Ascending aorta (tissue), 2 donors: ENCODE results near the gene LOC128125822.

Experiments used
- DNase-seq, 2 donors: peaks; one replicate each; pipeline ENCODE4 v3.0.0-alpha.2; 2019; ENCODE audit warnings: low spot score in 2 of 2
- H3K27ac ChIP-seq, 2 donors: fragments of 200-600 bp; sonication (generic); one replicate each; pipeline ENCODE4 v1.5.1; 2016 to 2017; ENCODE audit warnings: mild to moderate bottlenecking in 1 of 2
- H3K27me3 ChIP-seq: fragments of 200-600 bp; sonication (generic); one replicate; pipeline ENCODE4 v1.5.1; 2017
- H3K36me3 ChIP-seq, 2 donors: fragments of 200-600 bp; sonication (generic); one replicate each; pipeline ENCODE4 v1.5.1; 2016
- H3K4me1 ChIP-seq, 2 donors: fragments of 200-600 bp; sonication (generic); one replicate each; pipeline ENCODE4 v1.5.1; 2016 to 2017; ENCODE audit warnings: mild to moderate bottlenecking in 1 of 2
- H3K4me3 ChIP-seq, 2 donors: fragments of 200-600 bp; sonication (generic); one replicate each; pipeline ENCODE4 v1.5.1; 2016 to 2017; ENCODE audit warnings: mild to moderate bottlenecking in 1 of 2
- H3K9me3 ChIP-seq, 2 donors: fragments of 200-600 bp; sonication (generic); one replicate each; pipeline ENCODE4 v1.5.1; 2016
- intact Hi-C: fragments of 100-400 bp; cut with DNase I; formaldehyde crosslinking; loops from one replicate; pipeline ENCODE4 v1.15.1; 2023
- TF ChIP-seq, protein P1 (sequence below), 3 experiments: fragments of 200-600 bp in 2 of 3; fragments of 450-650 bp in 1 of 3; sonication (generic) in 2 of 3; IDR thresholded peaks; one replicate each; pipeline ENCODE4 v1.5.1; 2016 to 2019; ENCODE audit warnings: antibody characterized with exemption in 3 of 3, mild to moderate bottlenecking in 1 of 3, moderate library complexity in 1 of 3

The LOC128125822 gene

DNA sequence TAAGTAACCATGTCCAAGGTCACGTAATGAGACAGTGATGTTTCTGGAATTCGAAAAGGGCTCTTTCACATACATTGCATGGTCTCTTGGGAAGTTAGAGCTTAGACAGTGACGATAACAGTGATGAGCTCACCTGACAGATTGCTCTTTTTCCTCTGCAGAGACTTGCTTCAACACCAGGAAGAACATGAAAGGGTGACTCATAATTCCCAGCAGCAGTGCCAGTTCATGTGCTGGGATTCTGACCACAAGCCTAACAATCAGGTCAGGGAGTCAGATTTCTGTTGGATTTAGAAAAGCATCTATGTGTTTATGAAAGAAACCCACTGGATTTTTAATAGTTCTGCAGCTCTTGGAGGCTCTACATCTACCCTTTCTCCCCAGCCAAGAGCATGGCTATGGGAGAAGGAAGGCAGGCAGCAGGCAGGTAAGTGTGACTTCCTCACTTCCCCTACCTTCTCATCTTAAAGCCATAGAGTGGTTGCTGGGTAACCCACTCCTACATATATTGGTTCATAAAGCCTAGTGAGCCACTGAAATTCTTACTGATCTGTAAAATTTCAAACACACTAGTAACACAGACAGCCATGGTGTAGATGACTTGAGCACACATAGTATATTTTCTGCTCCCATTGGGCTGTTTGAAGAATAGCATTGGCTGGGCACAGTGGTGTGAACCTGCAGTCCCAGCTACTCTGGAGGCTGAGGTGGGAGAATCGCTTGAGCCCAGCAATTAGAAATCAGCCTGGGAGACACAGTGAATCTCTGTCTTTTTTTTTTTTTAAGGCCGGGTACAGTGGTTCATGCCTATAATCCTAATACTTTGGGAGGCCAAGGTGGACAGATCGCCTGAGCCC lies 44.4 kb upstream of the LOC128125822 start:
- Histone ChIP-seq H3K4me1 (no peaks in the 10 kb centered on the region), H3K9me3 (no peaks in the 10 kb centered on the region), H3K27me3 (no peaks in the 10 kb centered on the region), H3K36me3 (no peaks in the 10 kb centered on the region), H3K4me3 (no peak overlapping the region), H3K27ac (no peak overlapping the region)
- TF ChIP-seq, protein P1, sequence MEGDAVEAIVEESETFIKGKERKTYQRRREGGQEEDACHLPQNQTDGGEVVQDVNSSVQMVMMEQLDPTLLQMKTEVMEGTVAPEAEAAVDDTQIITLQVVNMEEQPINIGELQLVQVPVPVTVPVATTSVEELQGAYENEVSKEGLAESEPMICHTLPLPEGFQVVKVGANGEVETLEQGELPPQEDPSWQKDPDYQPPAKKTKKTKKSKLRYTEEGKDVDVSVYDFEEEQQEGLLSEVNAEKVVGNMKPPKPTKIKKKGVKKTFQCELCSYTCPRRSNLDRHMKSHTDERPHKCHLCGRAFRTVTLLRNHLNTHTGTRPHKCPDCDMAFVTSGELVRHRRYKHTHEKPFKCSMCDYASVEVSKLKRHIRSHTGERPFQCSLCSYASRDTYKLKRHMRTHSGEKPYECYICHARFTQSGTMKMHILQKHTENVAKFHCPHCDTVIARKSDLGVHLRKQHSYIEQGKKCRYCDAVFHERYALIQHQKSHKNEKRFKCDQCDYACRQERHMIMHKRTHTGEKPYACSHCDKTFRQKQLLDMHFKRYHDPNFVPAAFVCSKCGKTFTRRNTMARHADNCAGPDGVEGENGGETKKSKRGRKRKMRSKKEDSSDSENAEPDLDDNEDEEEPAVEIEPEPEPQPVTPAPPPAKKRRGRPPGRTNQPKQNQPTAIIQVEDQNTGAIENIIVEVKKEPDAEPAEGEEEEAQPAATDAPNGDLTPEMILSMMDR (IDR thresholded peaks at IDR 0.05): no peak
- intact Hi-C loops: no loop called here
- no peak for DNase-seq

DNA sequence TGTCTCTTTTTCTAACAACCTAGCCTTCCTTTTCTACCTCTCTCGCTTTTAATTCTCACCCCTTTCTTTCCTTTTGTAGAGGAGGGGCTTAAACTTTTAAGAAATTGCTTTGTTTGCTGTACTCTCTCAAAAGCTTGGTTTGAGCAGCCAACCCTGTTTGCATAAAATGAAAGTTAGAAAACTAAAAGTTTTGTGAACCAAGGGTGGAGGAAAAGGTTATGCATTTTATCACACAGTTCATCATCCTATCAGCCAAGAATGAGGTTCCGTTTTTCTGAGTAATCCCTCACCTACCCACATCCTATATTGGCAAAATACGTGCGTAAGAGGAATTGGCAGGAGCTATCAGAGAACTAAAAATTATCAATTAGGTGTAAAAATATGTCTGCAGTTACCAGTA lies 42.8 kb upstream of the LOC128125822 start:
- Histone ChIP-seq H3K4me1 (no peaks in the 10 kb centered on the region), H3K36me3 (no peaks in the 10 kb centered on the region), H3K27ac (no peak overlapping the region), H3K27me3 (no peaks in the 10 kb centered on the region), H3K4me3 (no peak overlapping the region), H3K9me3 (no peaks in the 10 kb centered on the region)
- intact Hi-C loops: no loop called here
- DNase-seq: no peak
- TF ChIP-seq, protein P1 (IDR thresholded peaks at IDR 0.05): no peak

DNA sequence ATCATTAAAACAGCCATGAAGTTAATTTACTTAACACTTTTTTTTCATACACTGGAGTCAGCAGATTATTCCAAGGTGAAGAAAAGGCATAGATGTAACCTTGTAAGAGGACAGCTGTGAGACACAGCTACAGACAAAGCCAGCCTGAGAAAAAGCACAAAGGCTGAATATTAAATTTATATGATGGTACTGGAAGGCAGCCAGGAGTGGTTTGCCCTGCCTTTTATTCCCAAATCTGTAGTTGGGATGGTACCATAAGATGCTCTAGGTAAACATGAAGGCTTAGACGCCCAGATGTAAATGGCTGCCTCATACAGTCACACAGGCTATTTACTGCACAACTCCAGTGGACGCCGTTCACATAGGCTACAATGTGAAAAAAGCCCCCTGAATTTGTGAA lies 42.1 kb upstream of the LOC128125822 start:
- intact Hi-C loops: no loop called here
- TF ChIP-seq, protein P1 (IDR thresholded peaks at IDR 0.05): no peak
- DNase-seq: no peak
- Histone ChIP-seq H3K27me3 (no peaks in the 10 kb centered on the region), H3K36me3 (no peaks in the 10 kb centered on the region), H3K9me3 (no peaks in the 10 kb centered on the region), H3K4me1 (no peaks in the 10 kb centered on the region), H3K4me3 (no peak overlapping the region), H3K27ac (no peak overlapping the region)

DNA sequence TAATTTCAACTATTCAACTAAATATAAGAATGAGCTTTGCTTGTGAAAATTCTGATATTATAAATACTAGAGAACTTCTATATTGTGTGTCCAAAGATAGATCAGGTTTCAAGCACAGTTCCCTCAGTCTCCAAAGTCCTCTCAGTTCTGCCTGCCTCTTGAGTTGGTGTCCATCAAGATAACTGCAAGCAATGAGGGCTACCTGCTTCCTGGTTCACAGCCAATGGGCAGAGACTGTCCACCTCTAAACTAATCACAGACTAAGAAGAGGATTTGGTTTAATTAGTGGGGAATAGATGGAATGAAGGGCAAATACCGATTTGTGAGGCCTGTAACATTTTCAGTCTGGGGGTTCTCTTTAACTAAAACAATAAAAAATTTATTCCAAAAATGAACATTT lies 41.3 kb upstream of the LOC128125822 start:
- Histone ChIP-seq H3K4me1 (no peaks in the 10 kb centered on the region), H3K4me3 (no peak overlapping the region), H3K36me3 (no peaks in the 10 kb centered on the region), H3K27ac (no peak overlapping the region), H3K27me3 (no peaks in the 10 kb centered on the region), H3K9me3 (no peaks in the 10 kb centered on the region)
- intact Hi-C loops: no loop called here
- TF ChIP-seq, protein P1 (IDR thresholded peaks at IDR 0.05): no peak
- no peak for DNase-seq

DNA sequence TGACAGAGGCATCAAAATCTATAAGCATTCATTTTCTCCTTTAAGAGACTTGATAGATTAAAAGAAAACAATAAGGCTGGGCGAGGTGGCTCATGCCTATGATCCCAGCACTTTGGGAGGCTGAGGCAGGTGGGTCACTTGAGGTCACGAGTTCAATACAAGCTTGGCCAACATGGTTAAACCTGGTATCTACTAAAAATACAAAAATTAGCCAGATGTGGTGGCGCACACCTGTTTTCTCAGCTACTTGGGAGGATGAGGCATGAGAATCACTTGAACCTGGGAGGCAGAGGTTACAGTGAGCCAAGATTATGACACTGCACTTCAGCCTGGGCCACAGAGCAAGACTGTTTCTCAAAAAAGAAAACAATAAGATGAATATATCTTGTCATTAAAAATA lies 39.3 kb upstream of the LOC128125822 start:
- Histone ChIP-seq H3K4me3 (no peak overlapping the region), H3K9me3 (no peaks in the 10 kb centered on the region), H3K36me3 (no peaks in the 10 kb centered on the region), H3K27ac (no peak overlapping the region), H3K4me1 (no peaks in the 10 kb centered on the region), H3K27me3 (no peaks in the 10 kb centered on the region)
- DNase-seq: no peak
- TF ChIP-seq, protein P1 (IDR thresholded peaks at IDR 0.05): no peak
- intact Hi-C loops: no loop called here
